ENCODE measurements around the gene PKIG. TPM values are rescaled to one million over a fixed set of nuclear protein-coding genes. Genes with fewer than 3 reads are reported as not detected.

The PKIG gene
- total and polyA plus RNA-seq, 5 donors from 2014 or later = 0.44 to 1.6 (median 1.1) TPM

- Mint-ChIP-seq H3K4me1 (peaks cover 4 to 20% (median 17%) of the 10 kb centered on the region in 4 donors), H3K4me3 (peak overlapping the region in 1 of 4 donors; percentile 54), H3K36me3 (peaks cover 36% of the 10 kb centered on the region), H3K27ac (no peak overlapping the region), H3K27me3 (no peaks in the 10 kb centered on the region), H3K9me3 (peaks cover 0 to 2% (median 0%) of the 10 kb centered on the region in 7 donors)
- no peaks in the 10 kb centered on the region for H3K9me3 ChIP-seq (ENCODE audit: control insufficient read depth in 2 of 2, low read length in 2 of 2)
- H3K36me3 ChIP-seq (ENCODE audit: control insufficient read depth, insufficient read depth, low read length) = peaks cover 14% of the 10 kb centered on the region
- DNase-seq = no peak
- H3K27ac ChIP-seq (ENCODE audit: insufficient read depth, low read length, poor library complexity, severe bottlenecking) = no peak overlapping the region
- H3K4me1 ChIP-seq (ENCODE audit: control insufficient read depth, insufficient read depth, low read length, poor library complexity, severe bottlenecking) = peaks cover 8% of the 10 kb centered on the region
- H3K4me3 ChIP-seq (ENCODE audit: low read depth, low read length) = no peak overlapping the region
- no peak for ATAC-seq (ENCODE audit: low read depth in 2 of 2)
- no peaks in the 10 kb centered on the region for H3K27me3 ChIP-seq (ENCODE audit: control insufficient read depth, insufficient read depth, low read length)
Measured at GRCh38 chr20:44637522-44638372, 55.4 kb downstream of the PKIG start.

- Mint-ChIP-seq H3K36me3 (peaks cover 27% of the 10 kb centered on the region), H3K27me3 (no peaks in the 10 kb centered on the region), H3K4me1 (peaks cover 4 to 47% (median 38%) of the 10 kb centered on the region in 4 donors), H3K27ac (peak overlapping the region in 2 of 3 donors; percentile 33 to 98), H3K9me3 (peaks cover 0 to 2% (median 0%) of the 10 kb centered on the region in 7 donors), H3K4me3 (peak overlapping the region in 1 of 4 donors; percentile 17)
- ATAC-seq (ENCODE audit: low read depth in 2 of 2) (no peak), DNase-seq (no peak)
- no peaks in the 10 kb centered on the region for H3K27me3 ChIP-seq (ENCODE audit: control insufficient read depth, insufficient read depth, low read length)
- no peaks in the 10 kb centered on the region for H3K9me3 ChIP-seq (ENCODE audit: control insufficient read depth in 2 of 2, low read length in 2 of 2)
- peaks cover 3% of the 10 kb centered on the region for H3K36me3 ChIP-seq (ENCODE audit: control insufficient read depth, insufficient read depth, low read length)
- peaks cover 36% of the 10 kb centered on the region for H3K4me1 ChIP-seq (ENCODE audit: control insufficient read depth, insufficient read depth, low read length, poor library complexity, severe bottlenecking)
- H3K4me3 ChIP-seq (ENCODE audit: low read depth, low read length) = no peak overlapping the region
- H3K27ac ChIP-seq (ENCODE audit: insufficient read depth, low read length, poor library complexity, severe bottlenecking) = no peak overlapping the region
Measured at GRCh38 chr20:44640522-44640921, 58.1 kb downstream of the PKIG start.

- H3K9me3 Mint-ChIP-seq = peaks cover 0 to 2% (median 0%) of the 10 kb centered on the region in 7 donors
- no peak for DNase-seq
- Histone ChIP-seq H3K27ac (ENCODE audit: insufficient read depth, low read length, poor library complexity, severe bottlenecking) (no peak overlapping the region), H3K36me3 (ENCODE audit: control insufficient read depth, insufficient read depth, low read length) (peaks cover 3% of the 10 kb centered on the region), H3K27me3 (ENCODE audit: control insufficient read depth, insufficient read depth, low read length) (no peaks in the 10 kb centered on the region), H3K4me1 (ENCODE audit: control insufficient read depth, insufficient read depth, low read length, poor library complexity, severe bottlenecking) (peaks cover 44% of the 10 kb centered on the region), H3K9me3 (ENCODE audit: control insufficient read depth in 2 of 2, low read length in 2 of 2) (no peaks in the 10 kb centered on the region), H3K4me3 (ENCODE audit: low read depth, low read length) (no peak overlapping the region)
- peaks cover 22% of the 10 kb centered on the region for H3K36me3 Mint-ChIP-seq
- ATAC-seq (ENCODE audit: low read depth in 2 of 2) = no peak
- H3K27me3 Mint-ChIP-seq = no peaks in the 10 kb centered on the region
- peak overlapping the region in 2 of 4 donors; percentile 20 to 61 for H3K4me3 Mint-ChIP-seq
- peak overlapping the region in 2 of 3 donors; percentile 17 to 98 for H3K27ac Mint-ChIP-seq
- H3K4me1 Mint-ChIP-seq = peaks cover 4 to 55% (median 46%) of the 10 kb centered on the region in 4 donors
Measured at GRCh38 chr20:44641325-44641724, 58.9 kb downstream of the PKIG start.

GRCh38 chr20:44642203-44643153 is 60.1 kb downstream of the PKIG start:
- DNase-seq (peak in 2 of 3 donors; percentile 29 to 38), ATAC-seq (ENCODE audit: low read depth in 2 of 2) (no peak)
- Mint-ChIP-seq H3K9me3 (no peaks in the 10 kb centered on the region), H3K27ac (peak overlapping the region; percentile 97 to 99 (median 98)), H3K27me3 (no peaks in the 10 kb centered on the region), H3K4me1 (peaks cover 4 to 66% (median 54%) of the 10 kb centered on the region in 4 donors), H3K36me3 (peaks cover 20% of the 10 kb centered on the region), H3K4me3 (peak overlapping the region; percentile 19 to 65 (median 44))
- H3K36me3 ChIP-seq (ENCODE audit: control insufficient read depth, insufficient read depth, low read length) = no peaks in the 10 kb centered on the region
- H3K4me3 ChIP-seq (ENCODE audit: low read depth, low read length) = peak overlapping the region; percentile 34
- H3K27ac ChIP-seq (ENCODE audit: insufficient read depth, low read length, poor library complexity, severe bottlenecking) = peak overlapping the region; percentile 73
- H3K4me1 ChIP-seq (ENCODE audit: control insufficient read depth, insufficient read depth, low read length, poor library complexity, severe bottlenecking) = peaks cover 55% of the 10 kb centered on the region
- no peaks in the 10 kb centered on the region for H3K9me3 ChIP-seq (ENCODE audit: control insufficient read depth in 2 of 2, low read length in 2 of 2)
- H3K27me3 ChIP-seq (ENCODE audit: control insufficient read depth, insufficient read depth, low read length) = no peaks in the 10 kb centered on the region

- Mint-ChIP-seq H3K4me3 (peak overlapping the region; percentile 4 to 65 (median 30)), H3K36me3 (peaks cover 20% of the 10 kb centered on the region), H3K27ac (peak overlapping the region; percentile 97 to 99 (median 98)), H3K9me3 (no peaks in the 10 kb centered on the region), H3K27me3 (no peaks in the 10 kb centered on the region), H3K4me1 (peaks cover 4 to 72% (median 57%) of the 10 kb centered on the region in 4 donors)
- H3K9me3 ChIP-seq (ENCODE audit: control insufficient read depth in 2 of 2, low read length in 2 of 2) = no peaks in the 10 kb centered on the region
- no peaks in the 10 kb centered on the region for H3K27me3 ChIP-seq (ENCODE audit: control insufficient read depth, insufficient read depth, low read length)
- H3K4me1 ChIP-seq (ENCODE audit: control insufficient read depth, insufficient read depth, low read length, poor library complexity, severe bottlenecking) = peaks cover 62% of the 10 kb centered on the region
- H3K36me3 ChIP-seq (ENCODE audit: control insufficient read depth, insufficient read depth, low read length) = no peaks in the 10 kb centered on the region
- ATAC-seq (ENCODE audit: low read depth in 2 of 2) (no peak), DNase-seq (no peak)
- peak overlapping the region; percentile 73 for H3K27ac ChIP-seq (ENCODE audit: insufficient read depth, low read length, poor library complexity, severe bottlenecking)
- peak overlapping the region; percentile 18 for H3K4me3 ChIP-seq (ENCODE audit: low read depth, low read length)
Measured at GRCh38 chr20:44643154-44643519, 60.8 kb downstream of the PKIG start.

- H3K4me3 Mint-ChIP-seq = peak overlapping the region in 3 of 4 donors; percentile 42 to 58 (median 48)
- Histone ChIP-seq H3K27ac (ENCODE audit: insufficient read depth, low read length, poor library complexity, severe bottlenecking) (peak overlapping the region; percentile 73), H3K4me1 (ENCODE audit: control insufficient read depth, insufficient read depth, low read length, poor library complexity, severe bottlenecking) (peaks cover 68% of the 10 kb centered on the region), H3K27me3 (ENCODE audit: control insufficient read depth, insufficient read depth, low read length) (no peaks in the 10 kb centered on the region), H3K9me3 (ENCODE audit: control insufficient read depth in 2 of 2, low read length in 2 of 2) (no peaks in the 10 kb centered on the region), H3K4me3 (ENCODE audit: low read depth, low read length) (peak overlapping the region; percentile 18), H3K36me3 (ENCODE audit: control insufficient read depth, insufficient read depth, low read length) (no peaks in the 10 kb centered on the region)
- no peaks in the 10 kb centered on the region for H3K9me3 Mint-ChIP-seq
- H3K4me1 Mint-ChIP-seq = peaks cover 4 to 78% (median 60%) of the 10 kb centered on the region in 4 donors
- H3K36me3 Mint-ChIP-seq = peaks cover 17% of the 10 kb centered on the region
- DNase-seq = peak in 2 of 3 donors; percentile 22 to 71
- H3K27me3 Mint-ChIP-seq = no peaks in the 10 kb centered on the region
- peak overlapping the region; percentile 97 to 99 (median 98) for H3K27ac Mint-ChIP-seq
- peak; percentile 10 to 39 for ATAC-seq (ENCODE audit: low read depth in 2 of 2)
Measured at GRCh38 chr20:44643596-44644229, 61.3 kb downstream of the PKIG start.

GRCh38 chr20:44644230-44644617 is 61.8 kb downstream of the PKIG start:
- Histone ChIP-seq H3K9me3 (ENCODE audit: control insufficient read depth in 2 of 2, low read length in 2 of 2) (no peaks in the 10 kb centered on the region), H3K4me1 (ENCODE audit: control insufficient read depth, insufficient read depth, low read length, poor library complexity, severe bottlenecking) (peaks cover 73% of the 10 kb centered on the region), H3K4me3 (ENCODE audit: low read depth, low read length) (peak overlapping the region; percentile 58), H3K27me3 (ENCODE audit: control insufficient read depth, insufficient read depth, low read length) (no peaks in the 10 kb centered on the region), H3K27ac (ENCODE audit: insufficient read depth, low read length, poor library complexity, severe bottlenecking) (peak overlapping the region; percentile 73), H3K36me3 (ENCODE audit: control insufficient read depth, insufficient read depth, low read length) (no peaks in the 10 kb centered on the region)
- Mint-ChIP-seq H3K36me3 (peaks cover 12% of the 10 kb centered on the region), H3K4me3 (peak overlapping the region; percentile 42 to 67 (median 50)), H3K4me1 (peaks cover 4 to 80% (median 59%) of the 10 kb centered on the region in 4 donors), H3K27ac (peak overlapping the region; percentile 97 to 98 (median 98)), H3K9me3 (no peaks in the 10 kb centered on the region), H3K27me3 (no peaks in the 10 kb centered on the region)
- DNase-seq (peak in 1 of 3 donors; percentile 15), ATAC-seq (ENCODE audit: low read depth in 2 of 2) (no peak)
